Measurements from ENCODE around the gene MOV10L1.
A peak's percentile ranks its signal among the peaks of the same experiment; 100 is the strongest.
"Not testable (repeated sequence)": the region's sequence is repeated elsewhere in the genome, so short reads cannot be mapped to it uniquely, and the experiment has no call there.

Gene MOV10L1

GRCh38 chr22:50134481-50134880 is 44.7 kb downstream of the MOV10L1 start:
- no peak for DNase-seq (ENCODE audit: low read depth in 1 of 2, low spot score in 1 of 2)

- DNase-seq (ENCODE audit: low read depth in 1 of 2, low spot score in 1 of 2), result no peak
Measured at GRCh38 chr22:50136581-50137015, 46.8 kb downstream of the MOV10L1 start.

- not testable (repeated sequence) for DNase-seq (ENCODE audit: low read depth in 1 of 2, low spot score in 1 of 2)
Measured at GRCh38 chr22:50137277-50137676, 47.5 kb downstream of the MOV10L1 start.

- no peak for DNase-seq (ENCODE audit: low read depth in 1 of 2, low spot score in 1 of 2)
Measured at GRCh38 chr22:50138041-50138440, 48.2 kb downstream of the MOV10L1 start.

- DNase-seq (ENCODE audit: low read depth in 1 of 2, low spot score in 1 of 2), result no peak
Measured at GRCh38 chr22:50138988-50139387, 49.2 kb downstream of the MOV10L1 start.

- DNase-seq (ENCODE audit: low read depth in 1 of 2, low spot score in 1 of 2), result no peak
Measured at GRCh38 chr22:50139843-50140415, 50.1 kb downstream of the MOV10L1 start.

- DNase-seq (ENCODE audit: low read depth in 1 of 2, low spot score in 1 of 2), result no peak
Measured at GRCh38 chr22:50140615-50141014, 50.8 kb downstream of the MOV10L1 start.

GRCh38 chr22:50141462-50141861 is 51.7 kb downstream of the MOV10L1 start:
- no peak for DNase-seq (ENCODE audit: low read depth in 1 of 2, low spot score in 1 of 2)

- no peak for DNase-seq (ENCODE audit: low read depth in 1 of 2, low spot score in 1 of 2)
Measured at GRCh38 chr22:50141891-50142363, 52.1 kb downstream of the MOV10L1 start.

GRCh38 chr22:50143096-50143495 is 53.3 kb downstream of the MOV10L1 start:
- DNase-seq (ENCODE audit: low read depth in 1 of 2, low spot score in 1 of 2), result no peak

- DNase-seq (ENCODE audit: low read depth in 1 of 2, low spot score in 1 of 2), result no peak
Measured at GRCh38 chr22:50144005-50144614, 54.3 kb downstream of the MOV10L1 start.

- no peak for DNase-seq (ENCODE audit: low read depth in 1 of 2, low spot score in 1 of 2)
Measured at GRCh38 chr22:50145721-50146438, 56.1 kb downstream of the MOV10L1 start.

GRCh38 chr22:50146439-50147238 is 56.8 kb downstream of the MOV10L1 start:
- DNase-seq (ENCODE audit: low read depth in 1 of 2, low spot score in 1 of 2), result no peak

GRCh38 chr22:50147258-50148165 is 57.7 kb downstream of the MOV10L1 start:
- DNase-seq (ENCODE audit: low read depth in 1 of 2, low spot score in 1 of 2), result not testable (repeated sequence)

- DNase-seq (ENCODE audit: low read depth in 1 of 2, low spot score in 1 of 2), result no peak
Measured at GRCh38 chr22:50148166-50148500, 58.3 kb downstream of the MOV10L1 start.

GRCh38 chr22:50148991-50149721 is 59.4 kb downstream of the MOV10L1 start:
- DNase-seq (ENCODE audit: low read depth in 1 of 2, low spot score in 1 of 2), result peak; percentile 56 to 57

- no peak for DNase-seq (ENCODE audit: low read depth in 1 of 2, low spot score in 1 of 2)
Measured at GRCh38 chr22:50150161-50151129, 60.6 kb downstream of the MOV10L1 start.

Measured in activated T-helper 1 cell treated with anti-CD3 and anti-CD28 coated beads, Interleukin-2, amount 50 U/mL, for 16 hours (primary cell).